Stimulated activated CD8-positive, alpha-beta memory T cell treated with anti-CD3 and anti-CD28 coated beads, Interleukin-7, amount 100 ng/mL, for 24 hours (primary cell): ENCODE measurements around the gene GEMIN4.
"Not testable (repeated sequence)": the region's sequence is repeated elsewhere in the genome, so short reads cannot be mapped to it uniquely, and the experiment has no call there.

ENCODE experiments used
- DNase-seq: peaks from one replicate; pipeline ENCODE4 v3.0.0-alpha.2; 2020; ENCODE audit warnings: low read depth

GEMIN4 gene

GRCh38 chr17:778096-778495 is 26.0 kb upstream of the GEMIN4 start:
- DNase-seq: no peak

GRCh38 chr17:774313-774584 is 22.2 kb upstream of the GEMIN4 start:
- no peak for DNase-seq

- no peak for DNase-seq
Measured at GRCh38 chr17:773467-774312, 21.6 kb upstream of the GEMIN4 start.

GRCh38 chr17:773016-773415 is 21.0 kb upstream of the GEMIN4 start:
- no peak for DNase-seq

GRCh38 chr17:767076-767475 is 15.0 kb upstream of the GEMIN4 start:
- DNase-seq: no peak

- no peak for DNase-seq
Measured at GRCh38 chr17:760371-760770, 8.3 kb upstream of the GEMIN4 start.

GRCh38 chr17:759964-760363 is 7.9 kb upstream of the GEMIN4 start:
- DNase-seq: no peak

- not testable (repeated sequence) for DNase-seq
Measured at GRCh38 chr17:756010-756567, 4.0 kb upstream of the GEMIN4 start.

GRCh38 chr17:755319-755961 is 3.4 kb upstream of the GEMIN4 start:
- DNase-seq: not testable (repeated sequence)

- DNase-seq: no peak
Measured at GRCh38 chr17:753418-753817, 1.4 kb upstream of the GEMIN4 start.

- DNase-seq: no peak
Measured at GRCh38 chr17:752620-753219, 656 bp upstream of the GEMIN4 start.

GRCh38 chr17:751269-752001 is 629 bp downstream of the GEMIN4 start:
- no peak for DNase-seq

- DNase-seq: no peak
Measured at GRCh38 chr17:750431-751037, 1.5 kb downstream of the GEMIN4 start.

GRCh38 chr17:749359-749758 is 2.7 kb downstream of the GEMIN4 start:
- not testable (repeated sequence) for DNase-seq

GRCh38 chr17:748604-749003 is 3.5 kb downstream of the GEMIN4 start:
- not testable (repeated sequence) for DNase-seq

GRCh38 chr17:746783-747629 is 5.1 kb downstream of the GEMIN4 start:
- no peak for DNase-seq

- DNase-seq: no peak
Measured at GRCh38 chr17:746181-746580, 5.9 kb downstream of the GEMIN4 start.

- no peak for DNase-seq
Measured at GRCh38 chr17:745406-745805, 6.7 kb downstream of the GEMIN4 start.

GRCh38 chr17:744937-745336 is 7.1 kb downstream of the GEMIN4 start:
- no peak for DNase-seq

GRCh38 chr17:743139-743538 is 8.9 kb downstream of the GEMIN4 start:
- no peak for DNase-seq
